Measurements from ENCODE around the gene FLOT2.

The FLOT2 gene

GRCh38 chr17:28857905-28858800 lies 39.4 kb downstream of the FLOT2 start:
- TF ChIP-seq, protein P1, sequence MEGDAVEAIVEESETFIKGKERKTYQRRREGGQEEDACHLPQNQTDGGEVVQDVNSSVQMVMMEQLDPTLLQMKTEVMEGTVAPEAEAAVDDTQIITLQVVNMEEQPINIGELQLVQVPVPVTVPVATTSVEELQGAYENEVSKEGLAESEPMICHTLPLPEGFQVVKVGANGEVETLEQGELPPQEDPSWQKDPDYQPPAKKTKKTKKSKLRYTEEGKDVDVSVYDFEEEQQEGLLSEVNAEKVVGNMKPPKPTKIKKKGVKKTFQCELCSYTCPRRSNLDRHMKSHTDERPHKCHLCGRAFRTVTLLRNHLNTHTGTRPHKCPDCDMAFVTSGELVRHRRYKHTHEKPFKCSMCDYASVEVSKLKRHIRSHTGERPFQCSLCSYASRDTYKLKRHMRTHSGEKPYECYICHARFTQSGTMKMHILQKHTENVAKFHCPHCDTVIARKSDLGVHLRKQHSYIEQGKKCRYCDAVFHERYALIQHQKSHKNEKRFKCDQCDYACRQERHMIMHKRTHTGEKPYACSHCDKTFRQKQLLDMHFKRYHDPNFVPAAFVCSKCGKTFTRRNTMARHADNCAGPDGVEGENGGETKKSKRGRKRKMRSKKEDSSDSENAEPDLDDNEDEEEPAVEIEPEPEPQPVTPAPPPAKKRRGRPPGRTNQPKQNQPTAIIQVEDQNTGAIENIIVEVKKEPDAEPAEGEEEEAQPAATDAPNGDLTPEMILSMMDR (IDR thresholded peaks at IDR 0.05; ENCODE audit: insufficient read depth, low read length, missing control alignments): no peak
- no peak for DNase-seq (ENCODE audit: low read depth, low spot score)
- POLR2A ChIA-PET: no interaction called here
- no peak overlapping the region for H3K4me3 ChIP-seq (ENCODE audit: low read depth, low read length)
- CTCF ChIA-PET: interaction anchor here (0.9 to 1.4 kb wide), 3 partner anchors 9 to 31 kb away, joined by 3 to 7 read pairs (median 3); no protein-coding TSS in a partner anchor

- POLR2A ChIA-PET: no interaction called here
Measured at GRCh38 chr17:28856028-28856574, 41.4 kb downstream of the FLOT2 start.

GRCh38 chr17:28855336-28855679 lies 42.2 kb downstream of the FLOT2 start:
- POLR2A ChIA-PET: no interaction called here
- CTCF ChIA-PET: interaction anchor here (1.0 to 2.1 kb wide), 3 partner anchors 10 to 129 kb away, joined by 3 to 6 read pairs (median 4); partner anchors contain the start of genes DHRS13 and TLCD1
- DNase-seq (ENCODE audit: low read depth, low spot score): no peak
- H3K4me3 ChIP-seq (ENCODE audit: low read depth, low read length): peak overlapping the region; percentile 91
- TF ChIP-seq, protein P1 (IDR thresholded peaks at IDR 0.05; ENCODE audit: insufficient read depth, low read length, missing control alignments): no peak

More at GRCh38 chr17:28856028-28856574, 41.4 kb downstream of the FLOT2 start:
- TF ChIP-seq, protein P1 (IDR thresholded peaks at IDR 0.05; ENCODE audit: insufficient read depth, low read length, missing control alignments): no peak
- no peak for DNase-seq (ENCODE audit: low read depth, low spot score)
- no peak overlapping the region for H3K4me3 ChIP-seq (ENCODE audit: low read depth, low read length)
- CTCF ChIA-PET: interaction anchor here (0.6 to 2.1 kb wide), 4 partner anchors 10 to 130 kb away, joined by 3 to 6 read pairs (median 4); partner anchors contain the start of genes DHRS13 and TLCD1

DNA sequence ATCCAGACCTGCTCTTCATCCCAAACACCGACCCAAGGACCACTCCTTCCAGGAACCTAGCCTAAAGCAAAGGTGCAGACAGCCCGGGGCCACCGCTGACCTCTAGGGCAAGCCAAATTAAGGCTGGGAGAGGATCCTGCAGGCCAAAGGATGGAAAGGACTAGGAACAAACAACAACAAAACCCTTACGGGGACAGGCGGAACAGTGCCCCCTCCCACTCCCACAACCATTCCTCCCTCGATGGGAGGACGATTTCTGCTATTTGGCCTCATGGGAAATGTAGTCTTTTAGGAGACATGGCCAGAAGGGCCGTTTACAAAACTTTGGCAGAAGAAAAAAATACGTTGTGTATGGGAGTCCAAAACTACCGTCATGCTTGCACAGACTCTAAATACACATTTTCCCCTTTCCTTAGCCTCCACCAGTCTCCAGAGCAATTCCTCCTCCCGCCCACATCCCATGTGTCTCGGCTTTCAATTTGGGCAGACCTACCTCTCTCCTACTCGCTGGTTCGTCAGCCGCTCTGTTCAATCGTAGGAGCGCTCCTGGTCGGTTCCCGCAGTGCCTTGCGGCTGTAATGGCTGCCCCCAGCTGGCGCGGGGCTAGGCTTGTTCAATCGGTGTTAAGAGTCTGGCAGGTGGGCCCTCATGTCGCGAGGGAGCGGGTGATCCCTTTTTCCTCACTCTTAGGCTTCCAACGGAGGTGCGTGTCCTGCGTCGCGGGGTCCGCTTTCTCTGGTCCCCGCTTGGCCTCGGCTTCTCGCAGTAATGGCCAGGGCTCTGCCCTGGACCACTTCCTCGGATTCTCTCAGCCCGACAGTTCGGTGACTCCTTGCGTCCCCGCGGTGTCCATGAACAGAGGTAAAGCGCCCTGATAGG lies 42.8 kb downstream of the FLOT2 start, which contains the start of gene ERAL1:
Gene ERAL1 (plus strand): TSS at position 560 of the 879 bp plus-strand sequence. CDS start 19 bp downstream, at position 579.
- ChIA-PET CTCF (interaction anchor here (1.0 kb wide), 2 partner anchors 11 kb away, joined by 3 to 4 read pairs; no protein-coding TSS in a partner anchor), POLR2A (no interaction called here)
- TF ChIP-seq, protein P1 (IDR thresholded peaks at IDR 0.05; ENCODE audit: insufficient read depth, low read length, missing control alignments): peak; percentile 19

DNA sequence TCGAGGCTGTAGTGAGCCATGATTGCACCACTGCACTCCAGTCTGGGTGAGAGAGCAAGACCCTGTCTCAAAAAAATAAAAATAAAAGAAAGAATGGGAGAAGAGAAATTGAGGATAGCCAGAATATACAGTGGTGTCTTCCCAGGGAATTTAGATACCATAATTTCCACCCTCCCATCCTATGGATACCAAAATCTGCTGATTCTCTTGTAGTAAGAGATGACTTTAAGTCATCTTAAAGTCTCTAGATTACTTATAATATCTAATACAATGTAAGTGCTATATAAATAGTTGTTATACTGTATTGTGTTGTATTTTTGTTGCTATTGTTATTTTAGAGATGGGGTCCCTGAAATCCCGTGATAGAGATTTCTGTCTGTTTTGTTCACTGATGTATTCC lies 44.2 kb downstream of the FLOT2 start:
- DNase-seq (ENCODE audit: low read depth, low spot score): no peak
- no peak overlapping the region for H3K4me3 ChIP-seq (ENCODE audit: low read depth, low read length)
- ChIA-PET POLR2A (no interaction called here), CTCF (interaction anchor here (1.0 kb wide), 1 partner anchor 126 kb away, joined by 3 read pairs; no protein-coding TSS in a partner anchor)
- TF ChIP-seq, protein P1 (IDR thresholded peaks at IDR 0.05; ENCODE audit: insufficient read depth, low read length, missing control alignments): no peak

More for the DNA sequence above, 42.8 kb downstream of the FLOT2 start, which contains the start of gene ERAL1:
- peak within 1 kb of the TSS; percentile 91 for H3K4me3 ChIP-seq (ENCODE audit: low read depth, low read length)
- peak; percentile 36 for DNase-seq (ENCODE audit: low read depth, low spot score)
